Neural crest cell (in vitro differentiated cells): Measurements from ENCODE around the gene UNC79. TPM values are rescaled to one million over a fixed set of nuclear protein-coding genes. Genes with fewer than 3 reads are reported as not detected.
"Not testable (repeated sequence)": the region's sequence is repeated elsewhere in the genome, so short reads cannot be mapped to it uniquely, and the experiment has no call there.

Experiments used
- DNase-seq: peaks from one replicate; pipeline ENCODE4 v3.0.0; 2021; ENCODE audit warnings: low read depth, mixed read lengths, low spot score
- H3K27ac Mint-ChIP-seq: one replicate; pipeline ENCODE4 v1.8.0; 2021; ENCODE audit warnings: mild to moderate bottlenecking, mixed read lengths; ENCODE audit not compliant: unreplicated experiment
- H3K27me3 Mint-ChIP-seq: 2 replicates; pipeline ENCODE4 v1.8.0; 2021; ENCODE audit warnings: low read depth, mild to moderate bottlenecking, mixed read lengths
- H3K36me3 Mint-ChIP-seq: 2 replicates; pipeline ENCODE4 v1.8.0; 2021; ENCODE audit warnings: low read depth, mild to moderate bottlenecking, mixed read lengths
- H3K4me1 Mint-ChIP-seq: 2 replicates; pipeline ENCODE4 v1.8.0; 2021; ENCODE audit warnings: mixed read lengths
- H3K4me3 Mint-ChIP-seq: one replicate; pipeline ENCODE4 v1.8.0; 2021; ENCODE audit warnings: mild to moderate bottlenecking, mixed read lengths
- H3K9me3 Mint-ChIP-seq: 2 replicates; pipeline ENCODE4 v1.8.0; 2021; ENCODE audit warnings: mixed read lengths
- total RNA-seq: library from RNA; stranded (reverse); gene quantifications from 2 replicates; pipeline ENCODE4 v1.2.1, GENCODE V29; 2021
- TF ChIP-seq, protein P1 (sequence below): fragments of 200-600 bp; sonication (generic); conservative IDR thresholded peaks from 2 replicates; pipeline ENCODE4 v1.5.0; 2021; ENCODE audit warnings: antibody characterized with exemption, mild to moderate bottlenecking

UNC79 gene
- total RNA-seq, 1 donor from 2014 or later: 2.2 TPM

DNA sequence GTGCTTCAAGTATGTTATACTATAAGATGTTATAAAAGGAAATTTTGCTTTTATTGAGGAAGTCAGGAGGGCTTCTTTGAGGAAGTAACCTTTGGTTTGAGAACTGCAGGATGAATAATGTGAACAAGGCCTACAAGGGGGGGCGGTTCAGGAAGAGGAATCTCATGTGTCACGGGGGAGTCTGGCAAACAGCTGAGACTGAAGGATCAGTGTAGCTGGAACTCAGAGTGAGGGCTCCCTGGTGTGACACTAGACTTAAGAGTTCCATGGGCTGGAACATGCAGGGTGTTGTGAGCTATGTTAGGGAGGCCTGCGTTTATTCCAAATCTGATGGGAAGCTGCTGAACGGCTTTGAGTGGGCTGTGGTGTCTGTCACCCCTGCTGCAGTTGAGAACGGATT is 62.3 kb downstream of the UNC79 start:
- peaks cover 9% of the 10 kb centered on the region for H3K9me3 Mint-ChIP-seq
- TF ChIP-seq, protein P1, sequence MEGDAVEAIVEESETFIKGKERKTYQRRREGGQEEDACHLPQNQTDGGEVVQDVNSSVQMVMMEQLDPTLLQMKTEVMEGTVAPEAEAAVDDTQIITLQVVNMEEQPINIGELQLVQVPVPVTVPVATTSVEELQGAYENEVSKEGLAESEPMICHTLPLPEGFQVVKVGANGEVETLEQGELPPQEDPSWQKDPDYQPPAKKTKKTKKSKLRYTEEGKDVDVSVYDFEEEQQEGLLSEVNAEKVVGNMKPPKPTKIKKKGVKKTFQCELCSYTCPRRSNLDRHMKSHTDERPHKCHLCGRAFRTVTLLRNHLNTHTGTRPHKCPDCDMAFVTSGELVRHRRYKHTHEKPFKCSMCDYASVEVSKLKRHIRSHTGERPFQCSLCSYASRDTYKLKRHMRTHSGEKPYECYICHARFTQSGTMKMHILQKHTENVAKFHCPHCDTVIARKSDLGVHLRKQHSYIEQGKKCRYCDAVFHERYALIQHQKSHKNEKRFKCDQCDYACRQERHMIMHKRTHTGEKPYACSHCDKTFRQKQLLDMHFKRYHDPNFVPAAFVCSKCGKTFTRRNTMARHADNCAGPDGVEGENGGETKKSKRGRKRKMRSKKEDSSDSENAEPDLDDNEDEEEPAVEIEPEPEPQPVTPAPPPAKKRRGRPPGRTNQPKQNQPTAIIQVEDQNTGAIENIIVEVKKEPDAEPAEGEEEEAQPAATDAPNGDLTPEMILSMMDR: no peak
- no peaks in the 10 kb centered on the region for H3K27me3 Mint-ChIP-seq
- H3K4me3 Mint-ChIP-seq: no peak overlapping the region
- no peak for DNase-seq
- no peaks in the 10 kb centered on the region for H3K36me3 Mint-ChIP-seq
- no peak overlapping the region for H3K27ac Mint-ChIP-seq
- peaks cover 6% of the 10 kb centered on the region for H3K4me1 Mint-ChIP-seq

DNA sequence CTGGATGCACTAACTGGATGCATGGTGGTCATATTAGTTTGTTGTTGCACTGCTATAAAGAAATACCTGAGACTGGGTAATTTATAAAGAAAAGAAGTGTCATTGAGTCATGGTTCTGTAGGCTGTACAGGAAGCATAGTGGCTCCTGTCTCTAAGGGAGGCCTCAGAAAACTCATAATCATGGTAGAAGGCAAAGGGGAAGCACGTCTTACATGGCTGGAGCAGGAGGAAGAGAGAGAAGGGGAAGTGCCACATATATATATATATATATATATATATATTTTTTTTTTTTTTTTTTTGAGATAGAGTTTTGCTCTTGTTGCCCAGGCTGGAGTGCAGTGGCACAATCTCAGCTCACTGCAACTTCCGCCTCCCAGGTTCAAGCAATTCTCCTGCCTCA is 62.9 kb downstream of the UNC79 start:
- H3K9me3 Mint-ChIP-seq, H3K27me3 Mint-ChIP-seq, H3K36me3 Mint-ChIP-seq, H3K4me1 Mint-ChIP-seq, DNase-seq, H3K4me3 Mint-ChIP-seq, H3K27ac Mint-ChIP-seq: not testable (repeated sequence)

DNA sequence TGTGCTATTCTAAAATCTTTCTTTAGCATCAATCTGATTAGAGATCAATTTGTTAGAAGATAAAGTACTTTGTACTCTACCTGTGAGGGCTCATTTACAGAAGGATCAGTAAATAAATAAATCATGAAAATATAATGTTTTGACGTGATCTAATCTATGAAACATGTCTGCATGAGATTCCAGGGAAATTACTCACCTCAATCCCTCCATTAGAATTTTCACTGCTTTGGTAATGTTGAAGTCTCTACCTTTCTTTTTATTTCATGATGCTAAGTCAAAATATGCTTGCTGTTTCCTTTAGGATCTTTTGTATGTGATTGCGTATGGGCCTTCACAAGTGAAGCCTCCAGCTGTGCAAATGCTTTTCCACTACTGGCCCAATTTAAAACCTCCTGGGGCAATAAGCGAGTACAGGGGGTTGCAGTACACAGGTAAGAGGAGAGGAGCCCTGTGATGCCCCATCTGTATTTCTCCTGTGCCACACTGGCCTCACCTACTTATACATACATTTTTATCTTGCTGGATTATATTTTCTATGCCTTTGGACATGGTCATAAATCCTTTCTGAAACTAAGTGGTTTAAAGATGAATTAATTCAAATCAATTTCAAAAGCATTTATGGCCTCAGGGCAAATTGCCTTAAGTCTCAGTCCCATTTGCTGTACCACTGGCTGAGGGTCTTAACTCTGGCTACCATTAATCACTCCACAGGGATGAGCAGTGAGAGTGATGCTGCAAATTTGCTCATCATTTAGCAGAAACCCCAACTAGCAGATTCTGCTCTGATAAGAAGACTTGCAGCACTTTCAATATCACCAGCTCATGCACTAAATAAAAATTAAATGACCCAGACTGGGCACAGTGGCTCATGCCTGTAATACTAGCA is 66.4 kb downstream of the UNC79 start:
- Mint-ChIP-seq H3K27me3 (no peaks in the 10 kb centered on the region), H3K36me3 (no peaks in the 10 kb centered on the region), H3K4me3 (no peak overlapping the region), H3K4me1 (no peaks in the 10 kb centered on the region), H3K9me3 (peaks cover 2% of the 10 kb centered on the region), H3K27ac (no peak overlapping the region)
- DNase-seq: no peak
- TF ChIP-seq, protein P1: no peak

DNA sequence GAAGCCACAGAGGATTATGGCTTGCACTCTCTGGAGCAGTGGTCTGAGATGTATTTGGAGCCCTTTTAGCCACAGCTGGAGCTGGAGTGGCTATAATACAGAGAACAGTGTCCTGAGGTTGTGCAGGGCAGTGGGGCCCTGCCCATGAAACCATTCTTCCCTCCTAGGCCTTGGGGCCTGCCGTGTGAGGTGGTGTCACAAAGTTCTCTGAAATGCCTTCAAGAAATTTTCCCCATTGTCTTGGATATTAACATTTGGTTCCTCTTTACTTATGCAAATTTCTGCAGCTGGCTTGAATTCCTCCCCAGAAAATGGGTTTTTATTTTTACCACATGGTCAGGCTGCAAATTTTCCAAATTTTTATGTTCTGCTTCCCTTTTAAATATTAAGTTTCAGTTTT is 79.3 kb downstream of the UNC79 start:
- no peak for DNase-seq
- H3K27me3 Mint-ChIP-seq: peaks cover 13% of the 10 kb centered on the region
- TF ChIP-seq, protein P1: no peak
- no peak overlapping the region for H3K27ac Mint-ChIP-seq
- no peaks in the 10 kb centered on the region for H3K4me1 Mint-ChIP-seq
- peaks cover 6% of the 10 kb centered on the region for H3K9me3 Mint-ChIP-seq
- no peaks in the 10 kb centered on the region for H3K36me3 Mint-ChIP-seq
- H3K4me3 Mint-ChIP-seq: no peak overlapping the region

DNA sequence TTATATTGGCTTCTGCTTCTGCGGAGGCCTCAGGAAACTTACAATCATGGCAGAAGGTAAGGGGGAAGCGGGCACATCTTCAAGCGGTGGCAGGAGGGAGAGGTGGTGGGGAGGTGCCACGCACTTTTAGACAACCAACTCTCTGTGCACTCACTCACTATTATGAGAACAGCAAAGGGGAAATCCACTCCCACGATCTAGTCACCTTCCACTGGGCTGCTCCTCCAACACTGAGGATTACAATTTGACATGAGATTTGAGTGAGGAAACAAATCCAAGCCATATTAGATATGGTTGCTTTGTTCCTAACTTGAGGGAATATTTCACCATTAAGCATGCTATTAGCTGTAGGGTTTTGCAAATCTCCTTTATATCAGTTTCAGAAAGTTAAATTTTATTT is 80.3 kb downstream of the UNC79 start:
- Mint-ChIP-seq H3K27me3 (peaks cover 16% of the 10 kb centered on the region), H3K4me3 (no peak overlapping the region), H3K9me3 (peaks cover 6% of the 10 kb centered on the region), H3K4me1 (no peaks in the 10 kb centered on the region), H3K36me3 (no peaks in the 10 kb centered on the region), H3K27ac (no peak overlapping the region)
- DNase-seq: no peak
- TF ChIP-seq, protein P1: no peak

DNA sequence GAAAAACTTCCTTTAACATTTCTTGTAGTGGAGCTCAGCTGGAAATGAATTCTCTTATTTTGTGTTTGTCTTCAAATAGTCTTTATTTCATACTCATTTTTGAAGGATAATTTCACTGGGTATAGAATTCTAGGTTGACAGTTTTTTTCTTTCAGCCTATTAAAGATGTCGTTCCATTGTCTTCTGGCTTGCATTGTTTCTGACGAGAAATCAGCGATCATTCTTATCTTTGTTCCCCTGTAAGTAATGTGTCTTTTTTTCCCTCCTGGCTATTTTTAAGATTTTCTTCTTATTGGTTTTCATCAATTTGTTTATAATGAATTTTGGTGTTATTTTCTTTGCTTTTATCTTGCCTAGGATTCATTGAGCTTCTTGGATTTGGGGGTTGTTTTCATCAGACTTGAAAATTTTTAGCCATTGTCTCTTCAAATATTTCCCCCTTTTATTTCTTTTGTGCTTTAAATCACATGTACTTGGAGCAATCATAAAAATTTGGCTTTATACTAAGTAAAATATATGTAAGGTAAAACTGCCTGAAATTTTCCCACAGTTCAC is 89.4 kb downstream of the UNC79 start:
- H3K9me3 Mint-ChIP-seq: peaks cover 25% of the 10 kb centered on the region
- TF ChIP-seq, protein P1: no peak
- H3K4me3 Mint-ChIP-seq: no peak overlapping the region
- H3K27me3 Mint-ChIP-seq: peaks cover 5% of the 10 kb centered on the region
- H3K27ac Mint-ChIP-seq: no peak overlapping the region
- H3K36me3 Mint-ChIP-seq: peaks cover 23% of the 10 kb centered on the region
- DNase-seq: no peak
- no peaks in the 10 kb centered on the region for H3K4me1 Mint-ChIP-seq
